DND-41 (cell line): ENCODE data around the gene TAGAP.
A peak's percentile ranks its signal among the peaks of the same experiment; 100 is the strongest.

Experiments
- ATAC-seq: fragments of 200-7000 bp; cut with Tn5 transposase; 3 replicates; pipeline ENCODE4 v1.9.1; 2021; ENCODE audit warnings: low read depth; ENCODE audit not compliant: insufficient read depth
- DNase-seq: peaks from one replicate; pipeline ENCODE4 v3.0.0-alpha.2; 2020
- H2AFZ ChIP-seq: 2 replicates; pipeline ENCODE4 v1.6.0; 2012; ENCODE audit warnings: low read depth, low read length
- H3K27ac ChIP-seq: 2 replicates; pipeline ENCODE4 v1.5.1; 2012; ENCODE audit warnings: low read length, inconsistent platforms
- H3K27me3 ChIP-seq: fragments of 200-600 bp; sonication (generic); 2 replicates; pipeline ENCODE4 v1.6.0; 2012; ENCODE audit warnings: low read length, mild to moderate bottlenecking, inconsistent platforms; ENCODE audit not compliant: insufficient read depth, poor library complexity
- H3K36me3 ChIP-seq: 2 replicates; pipeline ENCODE4 v1.5.1; 2012; ENCODE audit warnings: low read length, inconsistent platforms; ENCODE audit not compliant: insufficient read depth
- H3K4me1 ChIP-seq: 2 replicates; pipeline ENCODE4 v1.5.1; 2012; ENCODE audit warnings: mild to moderate bottlenecking, low read length; ENCODE audit not compliant: insufficient read depth
- H3K4me2 ChIP-seq: 2 replicates; pipeline ENCODE4 v1.6.0; 2012; ENCODE audit warnings: mild to moderate bottlenecking, moderate library complexity, low read length, inconsistent platforms; ENCODE audit not compliant: insufficient read depth
- H3K4me3 ChIP-seq, 2 experiments: fragments of 200-600 bp in 1 of 2; shearing (Covaris generic) in 1 of 2; 2 replicates each; pipeline ENCODE4 v1.5.1; 2012 to 2016; ENCODE audit warnings: inconsistent platforms in 2 of 2, low read length in 2 of 2, mild to moderate bottlenecking in 2 of 2, low read depth in 1 of 2, moderate library complexity in 1 of 2
- H3K79me2 ChIP-seq: 2 replicates; pipeline ENCODE4 v1.6.0; 2012; ENCODE audit warnings: low read length, inconsistent platforms; ENCODE audit not compliant: insufficient read depth
- H3K9ac ChIP-seq: 2 replicates; pipeline ENCODE4 v1.6.0; 2012; ENCODE audit warnings: low read depth, mild to moderate bottlenecking, inconsistent platforms, low read length, moderate library complexity
- H3K9me3 ChIP-seq: 2 replicates; pipeline ENCODE4 v1.5.1; 2012; ENCODE audit warnings: low read length, moderate library complexity, mild to moderate bottlenecking, inconsistent platforms; ENCODE audit not compliant: insufficient read depth, severe bottlenecking
- H4K20me1 ChIP-seq: 2 replicates; pipeline ENCODE4 v1.6.0; 2012; ENCODE audit warnings: low read length; ENCODE audit not compliant: insufficient read depth
- CTCF ChIP-seq: IDR thresholded peaks from 2 replicates; pipeline ENCODE4 v1.5.1; 2012; ENCODE audit warnings: borderline replicate concordance, low read length, moderate library complexity, mild to moderate bottlenecking; ENCODE audit not compliant: poor library complexity, severe bottlenecking; ENCODE audit errors: extremely low read depth
- EZH2 ChIP-seq: IDR thresholded peaks from 3 replicates; pipeline ENCODE4 v1.6.1; 2012; ENCODE audit warnings: borderline replicate concordance, low read depth, mild to moderate bottlenecking, moderate library complexity, low read length, inconsistent platforms; ENCODE audit not compliant: severe bottlenecking

Gene TAGAP

GRCh38 chr6:159042003-159042825 is 2.6 kb downstream of the TAGAP start:
- Histone ChIP-seq H3K27ac (peak overlapping the region; percentile 82), H3K27me3 (no peaks in the 10 kb centered on the region), H3K9ac (peak overlapping the region; percentile 60), H3K4me1 (peaks cover 41% of the 10 kb centered on the region), H3K4me2 (peak overlapping the region; percentile 69), H3K9me3 (no peaks in the 10 kb centered on the region), H3K79me2 (no peaks in the 10 kb centered on the region), H2AFZ (no peak overlapping the region; the same call in 1 of the 2 replicates), H3K36me3 (peaks cover 54% of the 10 kb centered on the region), H4K20me1 (no peaks in the 10 kb centered on the region; the same call in 1 of the 2 replicates), H3K4me3 (peak overlapping the region in 1 of 2 experiments; percentile 65; a peak in 1 of 4 replicates)
- DNase-seq (peak; percentile 77), ATAC-seq (peak; percentile 60)
- TF ChIP-seq CTCF, result peak; percentile 100
- no peak for TF ChIP-seq EZH2

GRCh38 chr6:159041181-159041580 is 3.6 kb downstream of the TAGAP start:
- no peak overlapping the region for H3K9ac ChIP-seq
- H4K20me1 ChIP-seq, result peaks cover under 1% of the 10 kb centered on the region; the same call in 1 of the 2 replicates
- TF ChIP-seq EZH2, result no peak
- DNase-seq, result no peak
- peaks cover 41% of the 10 kb centered on the region for H3K4me1 ChIP-seq
- H3K27me3 ChIP-seq, result no peaks in the 10 kb centered on the region
- no peak overlapping the region for H2AFZ ChIP-seq
- no peaks in the 10 kb centered on the region for H3K9me3 ChIP-seq
- no peak overlapping the region for H3K4me2 ChIP-seq
- ATAC-seq, result no peak
- H3K4me3 ChIP-seq, result no peak overlapping the region
- no peaks in the 10 kb centered on the region for H3K79me2 ChIP-seq
- peaks cover 62% of the 10 kb centered on the region for H3K36me3 ChIP-seq
- no peak overlapping the region for H3K27ac ChIP-seq

GRCh38 chr6:159039885-159040258 is 4.9 kb downstream of the TAGAP start:
- Histone ChIP-seq H3K4me1 (peaks cover 31% of the 10 kb centered on the region), H3K9ac (no peak overlapping the region), H3K79me2 (no peaks in the 10 kb centered on the region), H3K27me3 (no peaks in the 10 kb centered on the region), H3K9me3 (no peaks in the 10 kb centered on the region), H3K27ac (no peak overlapping the region), H4K20me1 (peaks cover 5% of the 10 kb centered on the region; the same call in 1 of the 2 replicates), H3K4me3 (no peak overlapping the region), H3K36me3 (peaks cover 76% of the 10 kb centered on the region), H3K4me2 (no peak overlapping the region), H2AFZ (no peak overlapping the region)
- TF ChIP-seq CTCF (no peak), EZH2 (no peak)
- DNase-seq, result no peak
- no peak for ATAC-seq
